Measurements from ENCODE around the gene ANXA10.
A peak's percentile ranks its signal among the peaks of the same experiment; 100 is the strongest.
"Not testable (repeated sequence)": the region's sequence is repeated elsewhere in the genome, so short reads cannot be mapped to it uniquely, and the experiment has no call there.

The ANXA10 gene

DNA sequence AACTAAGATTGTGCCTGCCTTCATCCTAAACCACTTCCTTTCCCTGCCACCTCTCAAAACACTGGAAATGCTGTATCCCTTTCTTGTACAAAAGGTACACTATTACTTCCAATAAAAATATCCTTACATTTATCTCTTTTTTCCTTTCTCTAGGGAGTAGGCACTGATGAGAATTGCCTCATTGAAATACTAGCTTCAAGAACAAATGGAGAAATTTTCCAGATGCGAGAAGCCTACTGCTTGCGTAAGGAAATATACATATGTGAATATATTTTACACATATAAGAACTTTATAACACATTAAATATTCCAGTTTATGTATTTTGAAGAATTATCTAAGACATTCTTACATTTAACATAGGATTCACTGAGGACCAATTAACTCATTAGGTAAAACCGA lies 71.7 kb downstream of the ANXA10 start:
- DNase-seq = no peak

DNA sequence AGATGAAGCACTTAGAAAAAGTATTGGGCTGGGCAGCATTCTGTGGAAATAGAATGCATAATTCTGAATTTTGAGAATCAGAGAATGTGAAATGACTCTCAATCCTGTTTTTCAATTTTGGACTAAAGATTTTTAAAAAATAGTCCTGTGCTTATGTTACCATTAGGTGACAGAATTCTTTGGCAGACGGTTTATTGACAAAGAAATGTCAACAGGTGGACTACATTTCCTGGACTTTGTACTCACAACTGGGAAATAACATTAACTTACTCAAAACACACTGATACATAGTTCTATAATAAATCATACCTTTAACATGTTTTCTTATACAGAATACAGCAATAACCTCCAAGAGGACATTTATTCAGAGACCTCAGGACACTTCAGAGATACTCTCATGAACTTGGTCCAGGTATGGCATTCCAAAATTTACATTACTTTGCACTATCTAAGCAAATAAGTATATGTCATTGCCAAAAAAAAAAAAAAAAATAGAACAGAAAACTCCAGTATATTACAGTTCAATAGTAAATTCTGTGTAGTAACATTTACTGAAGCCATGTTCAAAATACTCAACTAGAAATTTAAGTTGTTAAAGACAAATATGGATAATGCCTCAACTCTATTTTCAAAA lies 72.7 kb downstream of the ANXA10 start:
- peak; percentile 54 for DNase-seq

DNA sequence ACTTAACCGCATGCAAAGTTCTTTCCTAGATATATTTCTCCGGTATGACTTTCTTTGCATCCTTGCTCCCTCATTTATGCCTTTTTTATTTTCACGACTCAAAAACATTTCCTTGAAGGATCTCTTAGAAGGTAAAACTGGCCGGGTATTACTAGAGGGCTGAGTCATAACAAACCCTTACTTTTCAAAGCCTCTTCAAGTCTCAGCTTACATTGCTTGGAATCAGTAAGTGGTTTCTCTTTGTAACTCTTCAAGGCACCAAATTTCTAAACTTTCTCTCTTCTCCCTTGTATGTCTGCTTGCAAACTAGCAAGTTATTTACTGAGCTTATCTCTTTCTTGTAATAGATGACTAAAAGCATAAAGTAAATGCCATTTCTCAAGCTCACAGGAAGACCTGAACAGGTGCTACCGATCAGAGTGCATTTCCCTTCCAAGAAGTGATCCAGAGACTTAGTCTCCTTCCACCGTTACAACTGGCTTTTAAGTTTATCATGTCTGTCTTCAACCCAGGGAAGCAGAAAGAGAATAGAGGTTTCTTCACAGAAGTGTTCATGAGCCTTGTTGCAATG lies 75.5 kb downstream of the ANXA10 start:
- peak; percentile 3 for DNase-seq

DNA sequence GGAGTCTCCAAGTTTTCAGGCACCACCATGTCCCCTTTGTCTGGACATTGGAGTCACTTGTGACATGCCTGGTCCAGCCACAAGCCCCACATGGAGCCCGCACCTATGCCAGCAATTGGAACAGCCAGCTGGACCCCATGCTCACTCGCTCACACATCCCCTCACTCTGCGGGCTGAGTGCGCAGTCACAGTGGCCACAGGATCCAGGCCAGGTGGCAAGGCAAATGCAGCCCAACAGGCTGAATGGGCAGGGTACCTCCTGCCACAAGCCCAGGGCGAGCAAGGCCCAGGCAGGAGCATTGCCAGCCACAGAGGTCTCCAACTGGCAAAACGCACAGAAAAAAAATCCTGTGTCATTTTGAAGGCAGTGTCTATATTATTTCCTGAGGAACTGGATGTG lies 82.0 kb downstream of the ANXA10 start:
- no peak for DNase-seq

DNA sequence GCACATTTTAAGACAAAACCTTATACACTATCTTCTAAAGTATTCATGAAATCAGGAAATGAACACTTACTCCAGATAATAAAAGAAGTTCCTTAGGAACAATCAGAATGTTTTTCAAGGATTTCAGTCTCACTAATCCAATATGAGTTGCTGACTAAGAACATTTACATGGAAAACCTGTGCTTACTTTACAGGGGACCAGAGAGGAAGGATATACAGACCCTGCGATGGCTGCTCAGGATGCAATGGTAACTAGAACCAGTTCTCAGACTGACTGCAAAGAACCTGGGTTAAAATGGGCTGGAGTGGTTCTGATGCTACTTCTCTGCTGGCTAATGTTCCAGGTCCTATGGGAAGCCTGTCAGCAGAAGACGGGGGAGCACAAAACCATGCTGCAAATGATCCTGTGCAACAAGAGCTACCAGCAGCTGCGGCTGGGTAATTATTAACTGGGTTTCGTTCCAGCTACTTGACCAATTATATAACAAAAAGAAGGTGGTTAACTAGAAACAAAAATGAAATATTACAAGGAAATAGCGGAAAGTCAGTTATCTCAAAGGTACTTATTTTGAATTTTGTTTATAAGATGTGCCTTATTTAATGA lies 85.3 kb downstream of the ANXA10 start:
- DNase-seq = peak; percentile 84

DNA sequence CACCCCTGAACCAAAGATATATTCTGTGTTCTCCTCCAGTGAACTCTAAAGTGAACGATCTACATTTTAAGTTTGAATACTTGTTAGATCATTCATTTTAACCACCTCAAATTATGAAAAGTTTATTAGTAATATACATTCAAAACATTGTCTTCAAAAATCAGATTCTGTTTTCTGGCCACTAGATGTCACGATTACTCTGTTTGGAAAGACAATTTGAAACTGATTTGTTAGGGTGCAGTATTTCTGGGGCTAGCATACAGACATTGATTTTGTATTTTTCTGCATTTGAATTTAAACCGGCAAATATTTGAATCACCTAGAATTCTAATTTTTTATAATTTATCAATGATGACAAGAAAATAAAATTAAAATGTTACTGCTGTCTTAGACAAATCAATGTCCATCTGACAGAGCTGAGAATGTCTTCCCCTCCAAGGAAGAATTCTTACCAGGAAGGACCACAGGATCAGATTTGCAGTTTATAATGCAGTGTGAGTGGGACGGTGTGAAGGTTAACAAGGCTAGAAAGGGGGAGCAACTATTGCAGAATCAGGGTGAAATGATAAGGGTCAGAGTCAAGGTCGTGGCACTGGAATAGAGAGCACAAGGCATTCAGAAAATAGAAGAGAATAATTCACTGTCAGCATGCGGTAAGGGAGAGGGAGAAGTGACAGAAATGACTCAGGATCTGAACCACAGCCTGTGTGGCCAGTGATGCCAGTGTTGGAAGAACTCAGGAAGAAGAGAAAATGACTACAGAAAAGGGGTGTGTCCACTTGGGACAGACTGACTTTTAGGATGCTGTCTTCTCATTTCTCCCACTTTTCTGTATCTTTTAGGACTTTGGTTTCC lies 91.6 kb downstream of the ANXA10 start:
- peak; percentile 49 for DNase-seq

DNA sequence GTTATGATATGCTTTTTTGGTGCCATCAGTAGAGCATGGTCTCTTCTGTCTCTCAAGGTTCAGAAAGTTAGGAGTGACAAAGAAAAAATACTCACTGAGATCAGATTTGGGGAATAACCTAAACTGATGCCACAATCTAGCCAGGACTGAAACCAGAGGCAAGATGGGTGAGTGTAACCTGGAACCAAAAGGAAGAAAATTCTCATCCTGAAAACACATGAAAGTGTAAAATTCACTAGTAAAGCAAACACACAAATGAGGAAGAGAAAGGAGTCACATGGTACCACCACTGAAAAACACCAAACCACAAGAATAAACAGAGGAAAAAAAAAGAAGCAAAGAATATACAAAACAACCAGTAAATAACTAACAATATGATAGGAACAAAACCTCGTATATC lies 96.4 kb downstream of the ANXA10 start:
- no peak for DNase-seq

DNA sequence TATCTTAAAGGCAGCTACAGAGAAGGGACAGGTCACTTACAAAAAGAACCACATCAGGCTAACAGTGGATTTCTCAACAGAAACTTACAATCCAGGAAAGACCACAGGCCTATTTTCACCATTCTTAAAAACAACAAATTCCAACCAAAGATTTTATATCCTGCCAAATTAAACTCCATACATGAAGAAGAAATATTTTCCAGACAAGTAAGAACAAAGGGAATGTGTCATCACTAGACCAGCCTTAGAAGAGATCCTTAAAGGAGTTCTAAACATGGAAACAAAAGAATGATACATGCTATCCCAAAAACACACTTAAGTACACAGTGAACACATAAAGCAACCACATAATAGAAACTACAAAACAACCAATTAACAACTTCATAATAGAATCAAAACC lies 105.6 kb downstream of the ANXA10 start:
- DNase-seq = no peak

DNA sequence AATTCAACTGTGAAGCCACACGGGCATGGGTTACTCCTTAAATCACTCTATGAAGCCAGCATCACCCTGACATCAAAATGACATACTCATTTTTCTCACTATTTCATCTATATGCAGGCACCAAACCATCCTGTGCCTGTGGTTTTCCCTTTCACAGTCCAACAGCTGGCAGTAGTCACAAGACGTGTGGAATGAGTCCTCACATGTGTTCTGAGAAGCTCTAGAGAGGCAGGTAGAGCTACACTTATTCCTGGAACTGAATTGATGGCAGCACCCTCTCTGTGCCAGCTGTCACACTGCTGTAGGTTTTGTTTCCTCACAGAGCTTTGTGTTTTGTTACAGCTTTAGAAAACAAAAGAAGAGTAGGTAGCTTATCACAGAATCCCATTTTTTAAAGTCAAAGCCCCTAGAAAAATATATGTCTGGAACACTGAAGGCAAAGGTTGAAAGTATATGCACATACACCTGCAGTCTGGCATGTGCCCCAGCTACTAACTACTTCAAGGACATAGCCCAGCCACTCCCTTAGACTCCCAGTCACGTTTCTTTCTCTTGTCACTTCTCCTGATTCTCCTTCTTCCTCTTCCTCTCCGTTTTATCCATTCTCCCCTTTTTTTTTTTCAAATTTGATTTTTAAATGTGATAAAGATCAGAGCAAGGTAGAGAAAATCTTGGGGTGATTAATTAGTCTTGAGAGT lies 107.1 kb downstream of the ANXA10 start:
- DNase-seq = peak; percentile 44

DNA sequence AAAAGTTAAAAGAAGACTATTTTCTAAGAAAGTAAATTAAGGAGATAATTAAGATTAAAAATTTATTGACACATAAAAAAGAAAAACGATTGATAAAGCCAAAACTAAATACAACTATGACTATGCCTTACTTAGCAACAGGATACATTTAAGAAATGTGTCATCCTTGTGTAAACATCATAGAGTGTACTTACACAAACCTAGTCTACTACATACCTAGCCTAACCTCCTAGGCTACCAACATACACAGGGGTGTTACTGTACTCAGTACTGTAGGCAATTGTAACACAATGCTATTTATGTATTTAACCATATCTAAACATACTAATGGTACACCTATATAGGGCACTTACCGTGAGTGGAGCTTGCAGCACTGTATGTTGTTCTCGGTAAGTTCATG lies 108.3 kb downstream of the ANXA10 start:
- peak; percentile 93 for DNase-seq

DNA sequence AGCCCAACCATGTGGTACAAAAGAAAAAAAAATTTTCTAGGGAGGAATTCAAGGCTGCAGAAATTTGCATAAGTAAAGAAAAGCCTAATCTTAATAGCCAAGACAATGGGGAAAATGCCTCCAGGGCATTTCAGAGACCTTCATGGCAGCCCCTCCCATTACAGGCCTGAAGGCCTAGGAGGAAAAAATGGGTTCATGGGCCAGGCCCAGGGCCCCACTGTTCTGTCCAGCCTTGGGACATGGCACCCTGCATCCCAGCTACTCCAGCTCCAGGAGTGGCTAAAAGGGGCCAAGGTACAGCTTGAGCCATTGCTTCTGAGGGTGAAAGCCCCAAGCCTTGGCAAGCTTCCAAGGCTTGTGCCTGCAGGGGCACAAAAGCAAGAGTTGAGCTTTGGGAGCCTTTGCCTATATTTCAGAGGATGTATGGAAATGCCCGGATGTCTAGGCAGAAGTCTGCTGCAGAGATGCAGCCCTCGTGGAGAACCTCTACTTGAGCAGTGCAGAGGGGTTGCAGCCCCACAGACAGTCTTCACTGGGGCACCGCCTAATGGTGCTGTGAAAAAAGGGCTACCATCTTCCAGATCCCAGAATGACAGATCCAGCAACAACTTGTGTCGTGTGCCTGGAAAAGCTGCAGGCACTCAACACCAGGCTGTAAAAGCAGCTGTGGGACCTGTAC lies 111.0 kb downstream of the ANXA10 start:
- peak; percentile 17 for DNase-seq

DNA sequence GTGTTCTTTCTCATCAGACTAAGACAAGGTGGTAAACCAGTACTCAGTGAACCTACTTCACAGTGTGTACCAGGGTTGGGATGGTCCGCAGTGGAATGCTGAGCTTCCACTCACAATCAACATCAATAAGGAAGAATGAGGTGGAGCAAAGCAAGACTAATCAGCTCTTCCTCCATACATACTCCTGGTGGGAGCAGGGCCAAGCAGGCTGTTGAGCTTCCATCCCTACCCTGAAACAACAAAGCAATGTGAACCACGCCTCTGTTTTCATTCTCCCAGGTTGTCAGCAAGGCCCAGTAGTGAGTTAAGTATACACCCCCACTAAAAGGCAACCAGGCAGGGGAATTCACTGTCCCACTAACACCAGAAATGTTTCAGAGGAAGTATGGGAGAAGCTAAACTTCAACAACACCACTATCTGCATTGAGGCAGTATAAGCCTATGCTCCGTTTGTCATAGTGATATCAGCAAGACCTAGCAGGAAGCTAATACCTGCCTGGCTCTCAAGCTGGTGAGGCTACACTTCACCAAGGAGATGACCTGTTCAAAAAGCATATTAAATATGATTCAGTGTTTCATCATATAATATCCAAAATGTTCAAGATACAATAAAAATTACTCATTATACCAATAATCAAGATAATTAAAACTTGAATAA lies 116.7 kb downstream of the ANXA10 start:
- no peak for DNase-seq

DNA sequence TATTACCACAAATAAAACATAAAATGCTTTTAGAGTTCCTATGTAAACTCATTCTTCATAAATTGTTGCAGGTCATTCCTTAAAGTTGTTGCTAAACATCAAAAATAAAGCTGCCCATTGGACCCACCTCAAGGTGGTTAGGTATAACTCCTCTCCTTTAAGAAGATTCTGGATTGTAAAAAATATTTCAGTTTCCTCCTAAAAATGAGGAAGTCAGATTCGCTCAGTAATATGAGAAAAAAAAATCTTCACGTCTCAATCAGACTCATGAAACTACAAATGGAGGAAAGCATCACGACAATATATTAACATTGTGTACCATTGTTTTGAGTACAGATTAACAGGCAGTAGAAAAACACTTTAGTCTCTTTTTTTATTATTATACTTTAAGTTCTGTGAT lies 120.3 kb downstream of the ANXA10 start:
- DNase-seq = no peak

DNA sequence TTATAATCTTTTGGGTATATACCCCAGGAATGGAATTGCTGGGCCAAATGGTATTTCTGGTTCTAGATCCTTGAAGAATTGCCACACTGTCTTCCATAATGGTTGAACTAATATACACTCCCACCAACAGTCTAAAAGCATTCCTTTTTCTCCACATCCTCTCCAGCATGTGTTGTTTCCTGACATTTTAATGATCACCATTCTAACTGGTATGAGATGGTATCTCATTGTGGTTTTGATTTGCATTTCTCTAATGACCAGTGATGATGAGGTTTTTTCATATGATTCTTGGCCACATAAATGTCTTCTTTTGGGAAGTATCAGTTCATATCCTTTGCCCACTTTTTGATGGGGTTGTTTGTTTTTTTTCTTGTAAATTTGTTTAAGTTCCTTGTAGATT lies 121.2 kb downstream of the ANXA10 start:
- DNase-seq = not testable (repeated sequence)

DNA sequence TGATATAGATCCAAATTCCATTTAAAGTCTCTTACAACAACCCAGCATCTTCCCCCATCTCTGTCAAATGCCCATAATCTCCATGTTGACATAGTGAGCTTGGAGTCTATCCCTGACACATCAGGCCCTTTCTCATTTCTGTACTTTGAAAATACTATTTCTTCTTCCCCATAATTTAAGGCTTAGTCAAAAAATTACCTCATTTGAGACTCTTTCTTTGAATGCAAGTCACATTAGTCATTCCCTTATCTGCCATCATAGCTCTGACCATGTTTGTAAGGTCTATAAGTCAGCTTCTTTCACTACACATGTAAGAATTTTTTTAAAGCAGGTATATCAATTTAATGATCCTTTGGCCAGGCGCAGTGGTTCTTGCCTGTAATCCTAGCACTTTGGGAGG lies 126.3 kb downstream of the ANXA10 start:
- no peak for DNase-seq

DNA sequence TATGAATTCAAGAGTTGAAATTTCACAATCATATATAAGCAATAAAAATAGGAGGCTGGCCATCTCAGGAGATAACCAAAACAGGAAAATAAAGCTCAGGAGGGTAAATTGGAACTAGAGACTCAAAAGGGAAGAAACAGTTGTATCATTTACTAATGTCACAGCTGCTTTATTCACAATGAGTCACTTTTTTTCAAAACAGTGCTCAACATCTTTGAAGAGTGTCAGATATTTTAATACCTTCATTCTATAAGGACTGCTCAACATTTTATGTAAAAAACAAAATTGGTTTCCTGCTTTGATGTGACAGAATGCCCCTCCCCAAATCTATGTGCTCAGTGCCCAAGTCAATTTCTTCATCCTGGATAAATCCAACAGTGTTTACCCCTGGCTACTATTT lies 128.6 kb downstream of the ANXA10 start:
- peak; percentile 67 for DNase-seq

DNA sequence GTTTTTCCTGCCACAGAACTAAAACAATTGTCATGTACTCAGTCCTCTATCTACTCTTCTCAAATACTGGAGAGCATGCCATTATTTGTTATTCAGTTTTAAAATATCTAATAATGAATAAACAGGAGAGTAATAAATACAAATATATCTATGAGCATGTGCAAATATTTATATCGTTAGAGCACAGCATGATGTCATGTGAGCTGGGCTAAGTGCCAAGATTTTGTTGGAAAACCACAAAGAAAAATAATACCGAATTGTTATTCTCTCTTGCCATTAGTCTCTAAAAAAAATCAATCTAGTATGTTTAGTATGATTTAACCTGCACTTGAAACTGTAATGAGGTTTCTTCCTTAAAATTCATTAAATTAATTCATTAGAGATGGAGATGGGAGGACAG lies 129.0 kb downstream of the ANXA10 start:
- peak; percentile 84 for DNase-seq

All from DMS53 (cell line).